ENCODE results near the gene FBXL4.
A peak's percentile ranks its signal among the peaks of the same experiment; 100 is the strongest.

Gene FBXL4

GRCh38 chr6:98840385-98840784 lies 107.4 kb downstream of the FBXL4 start:
- ATAC-seq (ENCODE audit: low read depth): no peak
- peaks cover 100% of the 10 kb centered on the region for H3K27me3 ChIP-seq (ENCODE audit: insufficient read depth, poor library complexity, severe bottlenecking)
- no peaks in the 10 kb centered on the region for H3K36me3 ChIP-seq (ENCODE audit: low read depth)

GRCh38 chr6:98839781-98840361 lies 107.9 kb downstream of the FBXL4 start:
- ATAC-seq (ENCODE audit: low read depth) (no peak; the same call in 2 of the 3 replicates), DNase-seq (ENCODE audit: low spot score) (no peak)
- no peak overlapping the region for H3K27ac ChIP-seq (ENCODE audit: poor library complexity, severe bottlenecking)
- H3K4me3 ChIP-seq (ENCODE audit: severe bottlenecking): no peak overlapping the region
- peaks cover 99% of the 10 kb centered on the region for H3K27me3 ChIP-seq (ENCODE audit: insufficient read depth, poor library complexity, severe bottlenecking)
- H3K4me1 ChIP-seq (ENCODE audit: insufficient read depth, poor library complexity, severe bottlenecking): no peaks in the 10 kb centered on the region
- H3K36me3 ChIP-seq (ENCODE audit: low read depth): no peaks in the 10 kb centered on the region
- H3K9me3 ChIP-seq (ENCODE audit: severe bottlenecking): no peaks in the 10 kb centered on the region
- peak; percentile 30 for TF ChIP-seq CTCF (IDR thresholded peaks at IDR 0.05; ENCODE audit: poor library complexity, severe bottlenecking)

More at GRCh38 chr6:98840385-98840784, 107.4 kb downstream of the FBXL4 start:
- TF ChIP-seq CTCF (IDR thresholded peaks at IDR 0.05; ENCODE audit: poor library complexity, severe bottlenecking): no peak
- Histone ChIP-seq H3K9me3 (ENCODE audit: severe bottlenecking) (no peaks in the 10 kb centered on the region), H3K4me3 (ENCODE audit: severe bottlenecking) (no peak overlapping the region), H3K27ac (ENCODE audit: poor library complexity, severe bottlenecking) (no peak overlapping the region), H3K4me1 (ENCODE audit: insufficient read depth, poor library complexity, severe bottlenecking) (no peaks in the 10 kb centered on the region)
- no peak for DNase-seq (ENCODE audit: low spot score)

GRCh38 chr6:98838975-98839374 lies 108.8 kb downstream of the FBXL4 start:
- H3K4me3 ChIP-seq (ENCODE audit: severe bottlenecking): no peak overlapping the region
- H3K27me3 ChIP-seq (ENCODE audit: insufficient read depth, poor library complexity, severe bottlenecking): peaks cover 99% of the 10 kb centered on the region
- H3K9me3 ChIP-seq (ENCODE audit: severe bottlenecking): no peaks in the 10 kb centered on the region
- no peaks in the 10 kb centered on the region for H3K4me1 ChIP-seq (ENCODE audit: insufficient read depth, poor library complexity, severe bottlenecking)
- no peak overlapping the region for H3K27ac ChIP-seq (ENCODE audit: poor library complexity, severe bottlenecking)
- ATAC-seq (ENCODE audit: low read depth) (no peak), DNase-seq (ENCODE audit: low spot score) (no peak)
- H3K36me3 ChIP-seq (ENCODE audit: low read depth): no peaks in the 10 kb centered on the region
- no peak for TF ChIP-seq CTCF (IDR thresholded peaks at IDR 0.05; ENCODE audit: poor library complexity, severe bottlenecking)

- H3K36me3 ChIP-seq (ENCODE audit: low read depth): no peaks in the 10 kb centered on the region
- H3K9me3 ChIP-seq (ENCODE audit: severe bottlenecking): no peaks in the 10 kb centered on the region
- peaks cover 99% of the 10 kb centered on the region for H3K27me3 ChIP-seq (ENCODE audit: insufficient read depth, poor library complexity, severe bottlenecking)
- DNase-seq (ENCODE audit: low spot score): no peak
- no peak overlapping the region for H3K27ac ChIP-seq (ENCODE audit: poor library complexity, severe bottlenecking)
- no peak for TF ChIP-seq CTCF (IDR thresholded peaks at IDR 0.05; ENCODE audit: poor library complexity, severe bottlenecking)
- H3K4me3 ChIP-seq (ENCODE audit: severe bottlenecking): no peak overlapping the region
- no peaks in the 10 kb centered on the region for H3K4me1 ChIP-seq (ENCODE audit: insufficient read depth, poor library complexity, severe bottlenecking)
- ATAC-seq (ENCODE audit: low read depth): no peak
Observed at GRCh38 chr6:98838032-98838431, 109.7 kb downstream of the FBXL4 start.

Measured in RWPE2 (cell line).